GM18511 (cell line): ENCODE results near the gene MPPED2.

ENCODE experiments used
- ATAC-seq: cut with Tn5 transposase; IDR thresholded peaks from one replicate; pipeline ENCODE4 v1.9.1; 2021; ENCODE audit warnings: mild to moderate bottlenecking, moderate library complexity; ENCODE audit not compliant: unreplicated experiment

Gene MPPED2

GRCh38 chr11:30423886-30424285 is 162.3 kb downstream of the MPPED2 start:
- no peak for ATAC-seq

GRCh38 chr11:30423279-30423648 is 162.9 kb downstream of the MPPED2 start:
- no peak for ATAC-seq

DNA sequence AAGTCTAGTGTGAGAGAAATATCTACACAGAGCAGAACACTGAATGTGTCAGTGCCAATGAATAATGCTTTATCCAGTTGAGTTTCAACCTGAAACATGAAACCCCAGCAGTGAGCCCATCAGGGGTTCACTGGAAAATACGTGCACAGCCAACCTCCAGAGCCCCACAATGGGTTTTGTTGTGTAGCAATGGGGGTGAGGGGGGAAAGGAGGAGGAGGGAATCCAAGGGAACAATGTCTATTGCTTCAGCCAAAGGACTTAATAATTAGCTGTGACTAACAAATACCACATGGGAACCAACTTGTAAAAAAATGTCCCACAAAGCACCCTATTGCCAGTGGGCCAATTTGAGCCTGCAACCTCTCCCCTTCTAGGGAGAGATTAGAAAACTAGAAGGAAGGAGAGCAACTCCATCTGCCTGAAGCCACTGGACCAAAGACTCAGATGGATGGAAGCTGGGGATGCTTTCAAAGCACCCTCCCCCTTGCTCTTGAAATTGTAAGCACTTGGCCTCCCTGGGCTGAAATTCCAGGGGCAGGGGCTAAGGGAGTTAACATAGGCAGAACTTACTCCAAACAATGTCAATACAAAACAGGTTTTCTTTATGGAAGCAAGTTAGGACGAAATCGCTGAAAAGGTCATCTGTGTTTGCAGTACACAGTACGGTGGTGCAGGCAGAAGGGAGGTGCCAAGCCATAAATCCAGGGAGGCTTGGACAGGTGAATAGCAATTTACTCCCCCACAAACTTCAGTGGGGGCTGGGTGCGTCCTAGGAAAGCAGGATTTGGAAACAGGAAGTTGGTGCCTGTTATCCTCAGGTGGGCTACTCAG is 163.5 kb downstream of the MPPED2 start:
- ATAC-seq, result no peak

DNA sequence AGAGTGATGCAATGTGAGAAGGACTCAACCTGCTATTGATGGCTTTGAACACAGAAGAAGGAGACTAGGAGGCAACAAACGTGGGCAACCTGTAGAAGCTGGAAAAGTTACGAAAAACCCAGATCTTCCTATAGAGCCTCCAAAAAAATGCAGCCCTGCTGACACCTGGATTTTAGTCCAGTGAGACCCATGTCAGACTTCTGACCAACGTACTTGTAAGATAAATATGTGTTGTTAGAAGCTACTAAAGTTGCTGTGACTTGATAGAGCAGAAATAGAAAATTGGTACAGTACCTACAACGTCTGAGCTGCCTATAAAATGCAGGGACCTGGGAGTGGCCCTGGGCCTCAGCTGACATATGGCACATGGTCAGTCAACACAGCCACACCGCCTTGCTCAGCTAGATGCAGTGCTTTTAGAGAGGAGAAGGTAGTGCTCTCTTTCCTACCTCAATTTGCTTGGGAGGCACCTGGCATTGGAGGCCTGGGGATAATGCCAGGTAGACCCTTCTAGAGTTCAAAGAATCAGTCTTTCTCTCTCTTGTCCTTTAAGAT is 165.8 kb downstream of the MPPED2 start:
- ATAC-seq, result no peak

DNA sequence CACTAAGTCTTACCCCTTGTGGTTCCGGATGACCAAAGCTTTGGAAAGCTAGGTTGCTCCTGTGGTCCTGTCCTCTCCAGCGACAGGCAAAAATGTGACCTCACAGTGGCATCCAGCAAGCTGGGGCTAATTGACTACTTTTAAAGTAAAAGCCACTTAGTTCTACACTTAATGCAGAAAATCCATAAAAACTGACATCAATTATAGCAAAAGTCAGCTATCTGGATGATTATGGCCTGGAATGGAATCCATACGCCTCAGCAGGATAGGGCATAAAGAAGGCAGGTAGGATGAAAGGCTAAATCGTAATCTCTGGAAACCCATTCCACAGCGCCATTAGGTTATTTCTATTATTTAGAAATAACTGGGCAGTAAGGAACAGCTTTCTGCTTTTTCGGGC is 171.3 kb downstream of the MPPED2 start:
- ATAC-seq, result no peak

- ATAC-seq, result no peak
These were observed 171.9 kb downstream of the MPPED2 start for GRCh38 chr11:30414244-30414643.

GRCh38 chr11:30412509-30412908 is 173.6 kb downstream of the MPPED2 start:
- ATAC-seq, result no peak

GRCh38 chr11:30411383-30411782 is 174.8 kb downstream of the MPPED2 start:
- ATAC-seq, result no peak

- no peak for ATAC-seq
These were observed 179.0 kb downstream of the MPPED2 start for GRCh38 chr11:30406978-30407762.

GRCh38 chr11:30405385-30405784 is 180.8 kb downstream of the MPPED2 start:
- no peak for ATAC-seq

- ATAC-seq, result no peak
These were observed 182.0 kb downstream of the MPPED2 start for GRCh38 chr11:30404136-30404535.

DNA sequence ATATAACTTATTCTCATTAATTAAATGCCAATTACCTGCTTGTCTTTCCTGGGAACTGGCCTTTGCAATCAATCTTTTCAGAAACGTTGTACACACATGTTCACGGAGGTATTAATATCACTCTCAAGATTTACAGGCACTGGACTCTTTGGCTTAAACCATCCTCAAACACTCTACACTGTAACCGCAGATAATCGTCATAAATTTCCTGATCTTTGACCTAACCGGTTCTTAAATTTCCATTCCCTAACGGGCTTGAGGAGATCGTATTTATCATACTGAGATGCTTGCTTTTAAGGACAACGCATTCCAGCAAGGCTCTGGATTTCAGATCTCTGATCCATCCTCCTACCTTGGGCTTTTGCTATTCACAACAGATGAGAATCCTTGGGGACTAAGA is 190.4 kb downstream of the MPPED2 start:
- ATAC-seq, result no peak

GRCh38 chr11:30393012-30393411 is 193.1 kb downstream of the MPPED2 start:
- no peak for ATAC-seq

- peak; percentile 48 for ATAC-seq
These were observed 193.8 kb downstream of the MPPED2 start for GRCh38 chr11:30392221-30392784.

GRCh38 chr11:30388957-30389356 is 197.2 kb downstream of the MPPED2 start:
- no peak for ATAC-seq

GRCh38 chr11:30387891-30388861 is 198.0 kb downstream of the MPPED2 start:
- ATAC-seq, result no peak

DNA sequence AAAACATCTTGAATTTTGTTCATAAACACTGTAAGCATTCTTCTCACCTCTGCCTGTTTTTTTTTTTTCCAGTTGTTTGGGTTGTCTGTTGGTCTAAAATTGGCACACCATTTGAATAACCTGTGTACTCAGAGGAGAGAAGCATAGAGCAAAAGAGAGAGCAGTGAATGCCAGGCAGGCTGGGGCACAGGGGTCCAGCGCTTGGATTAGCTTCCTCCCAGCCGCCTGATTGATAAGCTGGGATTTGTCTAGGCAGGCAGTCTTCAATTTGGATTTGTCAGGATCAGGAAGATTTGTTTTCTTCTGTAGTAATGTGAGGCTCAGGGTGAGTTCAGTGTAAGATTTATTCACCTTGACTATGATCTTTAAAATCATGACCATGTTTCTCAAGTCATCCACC is 204.3 kb downstream of the MPPED2 start:
- no peak for ATAC-seq

DNA sequence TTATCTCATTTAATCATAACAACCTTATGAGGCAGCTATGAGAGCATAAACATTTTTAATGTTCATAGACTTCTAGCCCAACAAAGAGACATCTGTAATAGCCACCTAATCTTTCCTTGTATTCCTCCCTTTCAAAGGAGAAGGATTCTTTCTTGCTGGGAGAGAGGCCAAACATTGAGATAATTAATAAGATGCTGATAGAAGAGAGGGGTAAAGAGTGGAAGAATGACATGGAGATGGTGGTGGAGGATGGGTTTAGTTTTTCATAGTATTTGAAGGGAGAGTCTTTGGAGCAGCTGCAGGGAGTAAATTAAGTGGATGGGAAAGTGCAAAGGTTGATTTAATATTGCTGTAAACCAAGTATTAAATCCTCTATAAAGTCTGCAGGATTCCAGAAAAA is 205.3 kb downstream of the MPPED2 start:
- ATAC-seq, result no peak

- ATAC-seq, result no peak
These were observed 208.8 kb downstream of the MPPED2 start for GRCh38 chr11:30377347-30377746.

DNA sequence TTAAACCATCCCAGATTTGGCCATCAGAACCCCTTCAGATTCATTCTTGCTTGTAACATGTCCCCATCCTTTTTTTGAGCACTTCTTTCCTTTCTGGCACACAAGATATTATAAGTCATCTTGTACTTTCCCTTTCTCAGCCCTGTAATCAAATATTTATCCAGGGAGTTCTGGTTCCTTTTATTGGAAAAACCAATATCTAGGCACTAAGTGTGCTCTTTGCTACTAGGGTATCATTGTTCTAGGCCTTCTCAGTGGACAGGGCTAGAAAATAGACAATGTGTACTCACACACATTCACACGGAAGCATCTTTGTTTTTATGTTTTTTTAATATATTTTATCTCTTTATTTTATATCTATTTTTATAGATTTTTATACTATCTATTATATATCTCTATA is 216.0 kb downstream of the MPPED2 start:
- no peak for ATAC-seq
